H9 (cell line): ENCODE results near the gene CTAG1B. TPM values are rescaled to one million over a fixed set of nuclear protein-coding genes. Genes with fewer than 3 reads are reported as not detected.

Experiments used
- DNase-seq: peaks from one replicate; pipeline ENCODE4 v3.0.0-alpha.2; 2017
- H2AFZ ChIP-seq: one replicate; pipeline ENCODE4 v1.6.1; 2013; ENCODE audit warnings: mild to moderate bottlenecking, low read length, control low read depth, moderate library complexity
- H2AK5ac ChIP-seq: 2 replicates; pipeline ENCODE4 v1.6.1; 2013; ENCODE audit warnings: low read length, control low read depth, mixed read lengths; ENCODE audit not compliant: insufficient read length
- H2BK120ac ChIP-seq: one replicate; pipeline ENCODE4 v1.6.1; 2013; ENCODE audit warnings: low read depth, mild to moderate bottlenecking, low read length, control low read depth, inconsistent platforms; ENCODE audit not compliant: poor library complexity, severe bottlenecking
- H2BK12ac ChIP-seq: 2 replicates; pipeline ENCODE4 v1.6.1; 2013; ENCODE audit warnings: low read length, control low read depth, mixed read lengths, low read depth; ENCODE audit not compliant: insufficient read length
- H2BK15ac ChIP-seq: 2 replicates; pipeline ENCODE4 v1.6.1; 2013; ENCODE audit warnings: low read depth, low read length, control low read depth
- H2BK20ac ChIP-seq: one replicate; pipeline ENCODE4 v1.6.1; 2013; ENCODE audit warnings: low read depth, mild to moderate bottlenecking, low read length, control low read depth, inconsistent platforms; ENCODE audit not compliant: poor library complexity, severe bottlenecking
- H2BK5ac ChIP-seq: 2 replicates; pipeline ENCODE4 v1.6.1; 2013; ENCODE audit warnings: low read length, control low read depth, mixed read lengths; ENCODE audit not compliant: insufficient read length
- H3K14ac ChIP-seq: 2 replicates; pipeline ENCODE4 v1.6.1; 2013; ENCODE audit warnings: low read length, control low read depth; ENCODE audit not compliant: insufficient read depth
- H3K18ac ChIP-seq: 2 replicates; pipeline ENCODE4 v1.6.1; 2013; ENCODE audit warnings: low read depth, mild to moderate bottlenecking, mixed read lengths, low read length, control low read depth; ENCODE audit not compliant: insufficient read length
- H3K23ac ChIP-seq: 2 replicates; pipeline ENCODE4 v1.6.1; 2013; ENCODE audit warnings: low read length, control low read depth, mixed read lengths, low read depth; ENCODE audit not compliant: insufficient read length
- H3K23me2 ChIP-seq: 2 replicates; pipeline ENCODE4 v1.6.1; 2013; ENCODE audit warnings: low read depth, mild to moderate bottlenecking, mixed read lengths, low read length, control low read depth; ENCODE audit not compliant: insufficient read length, poor library complexity, severe bottlenecking
- H3K27ac ChIP-seq: 2 replicates; pipeline ENCODE4 v1.5.1; 2013; ENCODE audit warnings: low read length, control low read depth, mixed read lengths, low read depth; ENCODE audit not compliant: insufficient read length
- H3K27me3 ChIP-seq: 2 replicates; pipeline ENCODE4 v1.6.1; 2013; ENCODE audit warnings: low read length, control low read depth, inconsistent platforms; ENCODE audit not compliant: insufficient read depth
- H3K4ac ChIP-seq: 2 replicates; pipeline ENCODE4 v1.6.1; 2013; ENCODE audit warnings: low read depth, mild to moderate bottlenecking, control low read depth, inconsistent platforms, low read length, moderate library complexity
- H3K4me1 ChIP-seq: 2 replicates; pipeline ENCODE4 v1.6.1; 2013; ENCODE audit warnings: low read length, control low read depth, inconsistent platforms; ENCODE audit not compliant: insufficient read depth
- H3K4me2 ChIP-seq: 2 replicates; pipeline ENCODE4 v1.6.1; 2013; ENCODE audit warnings: low read length, control low read depth, mixed read lengths; ENCODE audit not compliant: insufficient read length, insufficient read depth
- H3K56ac ChIP-seq: 2 replicates; pipeline ENCODE4 v1.6.1; 2013; ENCODE audit warnings: low read depth, mild to moderate bottlenecking, mixed read lengths, low read length, control low read depth; ENCODE audit not compliant: insufficient read length
- H3K79me1 ChIP-seq: 2 replicates; pipeline ENCODE4 v1.6.1; 2013; ENCODE audit warnings: low read depth, mild to moderate bottlenecking, moderate library complexity, low read length, control low read depth, inconsistent platforms; ENCODE audit not compliant: insufficient read depth, poor library complexity, severe bottlenecking
- H3K79me2 ChIP-seq: 2 replicates; pipeline ENCODE4 v1.6.1; 2013; ENCODE audit warnings: low read length, control low read depth, inconsistent platforms; ENCODE audit not compliant: insufficient read depth
- H3K9ac ChIP-seq: 2 replicates; pipeline ENCODE4 v1.6.1; 2013; ENCODE audit warnings: low read length, control low read depth, mixed read lengths; ENCODE audit not compliant: insufficient read length; ENCODE audit errors: extremely low read depth
- H3K9me3 ChIP-seq: one replicate; pipeline ENCODE4 v1.6.1; 2013; ENCODE audit warnings: low read depth, low read length, inconsistent platforms; ENCODE audit not compliant: control insufficient read depth
- H3T11ph ChIP-seq: one replicate; pipeline ENCODE4 v1.6.1; 2013; ENCODE audit warnings: mild to moderate bottlenecking, low read length, control low read depth, inconsistent platforms
- H4K20me1 ChIP-seq: one replicate; pipeline ENCODE4 v1.6.1; 2013; ENCODE audit not compliant: control insufficient read depth, insufficient read length, insufficient read depth
- H4K5ac ChIP-seq: 2 replicates; pipeline ENCODE4 v1.6.1; 2013; ENCODE audit warnings: low read depth, mild to moderate bottlenecking, mixed read lengths, low read length, control low read depth; ENCODE audit not compliant: insufficient read length
- H4K8ac ChIP-seq: replicated peaks from 2 replicates; pipeline ENCODE4 v1.6.1; 2013; ENCODE audit warnings: low read length, control low read depth, mixed read lengths, low read depth; ENCODE audit not compliant: insufficient read length
- H4K91ac ChIP-seq: 2 replicates; pipeline ENCODE4 v1.6.1; 2013; ENCODE audit warnings: low read depth, mild to moderate bottlenecking, moderate library complexity, mixed read lengths, low read length, control low read depth; ENCODE audit not compliant: insufficient read length
- H3K27ac Mint-ChIP-seq, 3 experiments: 2 replicates in 2 of 3; 3 replicates in 1 of 3; pipeline ENCODE4 v1.8.0; 2020 to 2021; ENCODE audit warnings: mixed read lengths in 3 of 3, mild to moderate bottlenecking in 1 of 3, moderate library complexity in 1 of 3
- H3K27me3 Mint-ChIP-seq: 2 replicates; pipeline ENCODE4 v1.8.0; 2021; ENCODE audit warnings: low read depth, mild to moderate bottlenecking, moderate library complexity, mixed read lengths
- H3K36me3 Mint-ChIP-seq, 3 experiments: 2 replicates in 2 of 3; 3 replicates in 1 of 3; pipeline ENCODE4 v1.8.0; 2020 to 2021; ENCODE audit warnings: low read depth in 3 of 3, mixed read lengths in 3 of 3; ENCODE audit not compliant: insufficient read depth in 1 of 3
- H3K4me1 Mint-ChIP-seq, 2 experiments: 2 replicates each; pipeline ENCODE4 v1.8.0; 2020; ENCODE audit warnings: mixed read lengths in 2 of 2
- H3K4me3 Mint-ChIP-seq, 2 experiments: 2 replicates in 1 of 2; 3 replicates in 1 of 2; pipeline ENCODE4 v1.8.0; 2020 to 2021; ENCODE audit warnings: mild to moderate bottlenecking in 2 of 2, mixed read lengths in 2 of 2, moderate library complexity in 1 of 2
- H3K9me3 Mint-ChIP-seq, 2 experiments: 2 replicates in 1 of 2; 3 replicates in 1 of 2; pipeline ENCODE4 v1.8.0; 2020; ENCODE audit warnings: mild to moderate bottlenecking in 2 of 2, mixed read lengths in 2 of 2, moderate library complexity in 1 of 2
- WGBS: extraction: QIAGEN DNeasy Blood & Tissue Kit; methylation state at CpG from one replicate; pipeline ENCODE4 v1.1.7; 2013; ENCODE audit warnings: missing lambda C conversion rate, low lambda C conversion rate, mixed read lengths; ENCODE audit not compliant: insufficient read length; ENCODE audit errors: extremely low coverage; 5-methylcytosine and 5-hydroxymethylcytosine counted together
- total RNA-seq: library from RNA; stranded (reverse); gene quantifications from 2 replicates; pipeline ENCODE4 v1.2.1, GENCODE V29; 2021
- TF ChIP-seq, protein P1 (sequence below): fragments of 200-600 bp; sonication (generic); conservative IDR thresholded peaks from 3 replicates; pipeline ENCODE4 v1.8.0; 2021; ENCODE audit warnings: antibody characterized with exemption, mild to moderate bottlenecking

The CTAG1B gene
- total RNA-seq, 1 experiment from 2014 or later, result not detected

DNA sequence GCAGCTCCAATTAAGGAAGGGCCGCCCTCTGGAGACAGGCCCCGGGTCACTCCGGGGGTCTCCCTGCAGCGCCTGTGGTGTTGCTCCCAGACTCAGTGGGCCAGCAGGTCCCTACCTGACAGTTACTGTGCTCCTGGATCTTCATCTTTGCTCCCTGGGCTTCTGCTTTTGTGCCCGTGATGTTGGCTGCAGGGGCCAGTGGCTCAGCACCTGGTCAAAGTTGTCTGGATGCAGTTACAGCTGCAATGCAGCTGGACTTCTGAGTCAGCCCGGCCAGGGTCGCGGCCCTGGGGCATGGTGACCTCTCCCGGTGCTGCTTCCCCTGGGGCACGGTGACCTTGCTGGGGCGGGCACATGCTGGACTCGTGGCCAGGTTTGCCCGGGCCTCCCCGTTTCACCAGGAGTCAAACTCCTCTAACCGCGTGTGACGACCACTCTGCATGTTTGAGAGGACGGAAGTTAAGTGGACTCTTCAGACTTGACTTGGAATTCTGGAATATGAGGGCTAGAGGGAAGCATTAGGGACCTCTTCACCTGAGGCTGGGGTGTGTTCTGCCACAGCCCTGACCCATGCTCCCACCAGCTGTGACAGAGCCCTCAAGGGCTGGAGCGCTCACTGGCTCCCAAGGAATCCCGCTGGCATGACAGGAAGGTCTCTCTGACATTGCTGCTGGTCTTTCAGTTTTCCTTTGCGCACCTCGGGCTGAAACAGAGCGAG, 30.6 kb upstream of the CTAG1B start:
- no peak overlapping the region for H3K4me3 Mint-ChIP-seq
- H4K20me1 ChIP-seq, result no peaks in the 10 kb centered on the region
- TF ChIP-seq, protein P1, sequence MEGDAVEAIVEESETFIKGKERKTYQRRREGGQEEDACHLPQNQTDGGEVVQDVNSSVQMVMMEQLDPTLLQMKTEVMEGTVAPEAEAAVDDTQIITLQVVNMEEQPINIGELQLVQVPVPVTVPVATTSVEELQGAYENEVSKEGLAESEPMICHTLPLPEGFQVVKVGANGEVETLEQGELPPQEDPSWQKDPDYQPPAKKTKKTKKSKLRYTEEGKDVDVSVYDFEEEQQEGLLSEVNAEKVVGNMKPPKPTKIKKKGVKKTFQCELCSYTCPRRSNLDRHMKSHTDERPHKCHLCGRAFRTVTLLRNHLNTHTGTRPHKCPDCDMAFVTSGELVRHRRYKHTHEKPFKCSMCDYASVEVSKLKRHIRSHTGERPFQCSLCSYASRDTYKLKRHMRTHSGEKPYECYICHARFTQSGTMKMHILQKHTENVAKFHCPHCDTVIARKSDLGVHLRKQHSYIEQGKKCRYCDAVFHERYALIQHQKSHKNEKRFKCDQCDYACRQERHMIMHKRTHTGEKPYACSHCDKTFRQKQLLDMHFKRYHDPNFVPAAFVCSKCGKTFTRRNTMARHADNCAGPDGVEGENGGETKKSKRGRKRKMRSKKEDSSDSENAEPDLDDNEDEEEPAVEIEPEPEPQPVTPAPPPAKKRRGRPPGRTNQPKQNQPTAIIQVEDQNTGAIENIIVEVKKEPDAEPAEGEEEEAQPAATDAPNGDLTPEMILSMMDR, result no peak
- no peaks in the 10 kb centered on the region for H3K4me1 ChIP-seq
- H3K56ac ChIP-seq, result no peak overlapping the region
- H3K4me2 ChIP-seq, result no peak overlapping the region
- no peak overlapping the region for H4K91ac ChIP-seq
- no peak overlapping the region for H2AK5ac ChIP-seq
- no CpG with 5 or more reads among the region's 23 CpGs for WGBS
- H3K27ac ChIP-seq, result no peak overlapping the region
- H3K23ac ChIP-seq, result no peak overlapping the region
- no peak overlapping the region for H2BK15ac ChIP-seq
- H3K79me2 ChIP-seq, result no peaks in the 10 kb centered on the region
- no peak overlapping the region; a peak in 1 of 7 replicates for H3K27ac Mint-ChIP-seq
- H2BK20ac ChIP-seq, result no peak overlapping the region
- H3K9me3 Mint-ChIP-seq, result peaks cover 31 to 38% of the 10 kb centered on the region in 2 experiments
- no peak overlapping the region for H2BK5ac ChIP-seq
- no peaks in the 10 kb centered on the region for H3K27me3 ChIP-seq
- no peak overlapping the region for H3T11ph ChIP-seq
- H4K5ac ChIP-seq, result no peak overlapping the region
- peaks cover 2% of the 10 kb centered on the region; the same call in 1 of the 2 replicates for H3K27me3 Mint-ChIP-seq
- DNase-seq, result no peak
- H3K9ac ChIP-seq, result no peak overlapping the region
- peaks cover 4 to 7% of the 10 kb centered on the region in 2 experiments; a peak in 2 of 4 replicates for H3K4me1 Mint-ChIP-seq
- no peak overlapping the region for H2AFZ ChIP-seq
- no peak overlapping the region for H3K14ac ChIP-seq
- no peaks in the 10 kb centered on the region; a peak in 1 of 7 replicates for H3K36me3 Mint-ChIP-seq
- no peak overlapping the region for H2BK120ac ChIP-seq
- no peaks in the 10 kb centered on the region for H3K23me2 ChIP-seq
- no peak overlapping the region for H3K4ac ChIP-seq
- peaks cover 19% of the 10 kb centered on the region for H3K9me3 ChIP-seq
- no peaks in the 10 kb centered on the region for H3K79me1 ChIP-seq
- no peak overlapping the region for H3K18ac ChIP-seq
- no peak overlapping the region for H2BK12ac ChIP-seq
- H4K8ac ChIP-seq, result no peak overlapping the region
